ENCODE measurements around the gene CAT.

CAT gene

GRCh38 chr11:34473603-34474169, 35.0 kb downstream of the CAT start:
- Histone ChIP-seq H3K23ac (ENCODE audit: low read depth, low read length, poor library complexity) (no peak overlapping the region), H3K9ac (ENCODE audit: low read depth, low read length, poor library complexity) (no peak overlapping the region), H3K4me2 (ENCODE audit: insufficient read depth, low read length, poor library complexity, severe bottlenecking) (no peak overlapping the region), H3K4me3 (ENCODE audit: low read length in 2 of 2) (no peak overlapping the region), H3K14ac (ENCODE audit: low read length) (no peak overlapping the region), H2BK12ac (ENCODE audit: low read length) (no peak overlapping the region), H3K27me3 (ENCODE audit: control insufficient read depth in 3 of 3, insufficient read depth in 3 of 3, low read depth in 1 of 3, low read length in 3 of 3) (peaks cover 0 to 5% (median 0%) of the 10 kb centered on the region in 3 experiments), H3K18ac (ENCODE audit: low read length) (no peak overlapping the region), H3K36me3 (replicated peaks in 1 of 2; ENCODE audit: control insufficient read depth in 2 of 2, insufficient read depth in 2 of 2, low read length in 2 of 2) (peaks cover 0 to 9% of the 10 kb centered on the region in 2 donors), H3K79me1 (ENCODE audit: low read depth, low read length) (no peaks in the 10 kb centered on the region), H2BK15ac (ENCODE audit: low read length) (no peak overlapping the region), H2AK5ac (ENCODE audit: low read depth, low read length) (no peak overlapping the region), H3K4ac (ENCODE audit: low read length) (no peak overlapping the region), H3K27ac (replicated peaks; ENCODE audit: low read length) (no peak overlapping the region), H3K9me3 (replicated peaks in 1 of 2; ENCODE audit: control insufficient read depth in 2 of 2, insufficient read depth in 1 of 2, low read depth in 1 of 2, low read length in 2 of 2) (no peaks in the 10 kb centered on the region), H3K4me1 (ENCODE audit: control insufficient read depth in 2 of 2, insufficient read depth in 1 of 2, low read depth in 1 of 2, low read length in 2 of 2) (no peaks in the 10 kb centered on the region), H4K91ac (ENCODE audit: low read depth, low read length, poor library complexity) (no peak overlapping the region), H2BK120ac (ENCODE audit: low read depth, low read length) (no peak overlapping the region), H2BK5ac (ENCODE audit: low read length) (no peak overlapping the region), H2AFZ (ENCODE audit: low read length) (no peak overlapping the region), H4K8ac (ENCODE audit: low read depth, low read length) (no peak overlapping the region)
- no peak for DNase-seq (ENCODE audit: low spot score)
- no CpG with 5 or more reads among the region's 4 CpGs for WGBS, 2 donors (ENCODE audit: extremely low coverage in 2 of 2, insufficient read length in 2 of 2, insufficient replicate concordance in 1 of 2)

- no peak overlapping the region for H2BK15ac ChIP-seq (ENCODE audit: low read length)
- no peak overlapping the region for H3K14ac ChIP-seq (ENCODE audit: low read length)
- H3K27ac ChIP-seq (replicated peaks; ENCODE audit: low read length): no peak overlapping the region
- peaks cover 0 to 16% (median 0%) of the 10 kb centered on the region in 3 experiments for H3K27me3 ChIP-seq (ENCODE audit: control insufficient read depth in 3 of 3, insufficient read depth in 3 of 3, low read depth in 1 of 3, low read length in 3 of 3)
- no peak overlapping the region for H3K4ac ChIP-seq (ENCODE audit: low read length)
- H3K9ac ChIP-seq (ENCODE audit: low read depth, low read length, poor library complexity): no peak overlapping the region
- no peaks in the 10 kb centered on the region for H3K79me1 ChIP-seq (ENCODE audit: low read depth, low read length)
- no peak for DNase-seq (ENCODE audit: low spot score)
- no peak overlapping the region for H2BK12ac ChIP-seq (ENCODE audit: low read length)
- H4K8ac ChIP-seq (ENCODE audit: low read depth, low read length): no peak overlapping the region
- no peak overlapping the region for H2BK120ac ChIP-seq (ENCODE audit: low read depth, low read length)
- H3K9me3 ChIP-seq (replicated peaks in 1 of 2; ENCODE audit: control insufficient read depth in 2 of 2, insufficient read depth in 1 of 2, low read depth in 1 of 2, low read length in 2 of 2): no peaks in the 10 kb centered on the region
- no peak overlapping the region for H3K18ac ChIP-seq (ENCODE audit: low read length)
- H2AFZ ChIP-seq (ENCODE audit: low read length): no peak overlapping the region
- H3K36me3 ChIP-seq (replicated peaks in 1 of 2; ENCODE audit: control insufficient read depth in 2 of 2, insufficient read depth in 2 of 2, low read length in 2 of 2): peaks cover 0 to 3% of the 10 kb centered on the region in 2 donors
- H3K4me3 ChIP-seq (ENCODE audit: low read length in 2 of 2): no peak overlapping the region
- H3K4me2 ChIP-seq (ENCODE audit: insufficient read depth, low read length, poor library complexity, severe bottlenecking): no peak overlapping the region
- H3K4me1 ChIP-seq (ENCODE audit: control insufficient read depth in 2 of 2, insufficient read depth in 1 of 2, low read depth in 1 of 2, low read length in 2 of 2): no peaks in the 10 kb centered on the region
- no peak overlapping the region for H2BK5ac ChIP-seq (ENCODE audit: low read length)
- H4K91ac ChIP-seq (ENCODE audit: low read depth, low read length, poor library complexity): no peak overlapping the region
- WGBS, 2 donors (ENCODE audit: extremely low coverage in 2 of 2, insufficient read length in 2 of 2, insufficient replicate concordance in 1 of 2): no CpG with 5 or more reads among the region's 3 CpGs
- no peak overlapping the region for H3K23ac ChIP-seq (ENCODE audit: low read depth, low read length, poor library complexity)
- no peak overlapping the region for H2AK5ac ChIP-seq (ENCODE audit: low read depth, low read length)
Measured at GRCh38 chr11:34475656-34476055, 36.9 kb downstream of the CAT start.

- no peak overlapping the region for H3K4me3 ChIP-seq (ENCODE audit: low read length in 2 of 2)
Measured at GRCh38 chr11:34476849-34477248, 38.1 kb downstream of the CAT start.

GRCh38 chr11:34478845-34479663, 40.3 kb downstream of the CAT start:
- Histone ChIP-seq H2AK5ac (ENCODE audit: low read depth, low read length) (no peak overlapping the region), H3K4me3 (ENCODE audit: low read length in 2 of 2) (no peak overlapping the region), H3K9ac (ENCODE audit: low read depth, low read length, poor library complexity) (no peak overlapping the region), H2BK15ac (ENCODE audit: low read length) (no peak overlapping the region), H3K4ac (ENCODE audit: low read length) (no peak overlapping the region), H3K4me1 (ENCODE audit: control insufficient read depth in 2 of 2, insufficient read depth in 1 of 2, low read depth in 1 of 2, low read length in 2 of 2) (no peaks in the 10 kb centered on the region), H3K23ac (ENCODE audit: low read depth, low read length, poor library complexity) (no peak overlapping the region), H3K4me2 (ENCODE audit: insufficient read depth, low read length, poor library complexity, severe bottlenecking) (no peak overlapping the region), H3K79me1 (ENCODE audit: low read depth, low read length) (no peaks in the 10 kb centered on the region), H2BK12ac (ENCODE audit: low read length) (no peak overlapping the region), H3K9me3 (replicated peaks in 1 of 2; ENCODE audit: control insufficient read depth in 2 of 2, insufficient read depth in 1 of 2, low read depth in 1 of 2, low read length in 2 of 2) (no peaks in the 10 kb centered on the region), H2AFZ (ENCODE audit: low read length) (no peak overlapping the region), H4K8ac (ENCODE audit: low read depth, low read length) (no peak overlapping the region), H3K36me3 (replicated peaks in 1 of 2; ENCODE audit: control insufficient read depth in 2 of 2, insufficient read depth in 2 of 2, low read length in 2 of 2) (no peaks in the 10 kb centered on the region), H2BK120ac (ENCODE audit: low read depth, low read length) (no peak overlapping the region), H3K18ac (ENCODE audit: low read length) (no peak overlapping the region), H3K27me3 (ENCODE audit: control insufficient read depth in 3 of 3, insufficient read depth in 3 of 3, low read depth in 1 of 3, low read length in 3 of 3) (peaks cover 0 to 16% (median 0%) of the 10 kb centered on the region in 3 experiments), H4K91ac (ENCODE audit: low read depth, low read length, poor library complexity) (no peak overlapping the region), H2BK5ac (ENCODE audit: low read length) (no peak overlapping the region), H3K14ac (ENCODE audit: low read length) (no peak overlapping the region), H3K27ac (replicated peaks; ENCODE audit: low read length) (no peak overlapping the region)
- DNase-seq (ENCODE audit: low spot score): no peak
- WGBS, 2 donors (ENCODE audit: extremely low coverage in 2 of 2, insufficient read length in 2 of 2, insufficient replicate concordance in 1 of 2): no CpG with 5 or more reads among the region's 8 CpGs

More at GRCh38 chr11:34476849-34477248, 38.1 kb downstream of the CAT start:
- H3K79me1 ChIP-seq (ENCODE audit: low read depth, low read length): no peaks in the 10 kb centered on the region
- no peak overlapping the region for H2BK15ac ChIP-seq (ENCODE audit: low read length)
- no peak overlapping the region for H4K91ac ChIP-seq (ENCODE audit: low read depth, low read length, poor library complexity)
- no peak overlapping the region for H3K27ac ChIP-seq (replicated peaks; ENCODE audit: low read length)
- H4K8ac ChIP-seq (ENCODE audit: low read depth, low read length): no peak overlapping the region
- peaks cover 0 to 16% (median 0%) of the 10 kb centered on the region in 3 experiments for H3K27me3 ChIP-seq (ENCODE audit: control insufficient read depth in 3 of 3, insufficient read depth in 3 of 3, low read depth in 1 of 3, low read length in 3 of 3)
- DNase-seq (ENCODE audit: low spot score): no peak
- H3K9me3 ChIP-seq (replicated peaks in 1 of 2; ENCODE audit: control insufficient read depth in 2 of 2, insufficient read depth in 1 of 2, low read depth in 1 of 2, low read length in 2 of 2): no peaks in the 10 kb centered on the region
- no peaks in the 10 kb centered on the region for H3K4me1 ChIP-seq (ENCODE audit: control insufficient read depth in 2 of 2, insufficient read depth in 1 of 2, low read depth in 1 of 2, low read length in 2 of 2)
- H3K23ac ChIP-seq (ENCODE audit: low read depth, low read length, poor library complexity): no peak overlapping the region
- no peak overlapping the region for H3K4me2 ChIP-seq (ENCODE audit: insufficient read depth, low read length, poor library complexity, severe bottlenecking)
- no peak overlapping the region for H2BK5ac ChIP-seq (ENCODE audit: low read length)
- no peak overlapping the region for H3K14ac ChIP-seq (ENCODE audit: low read length)
- H3K9ac ChIP-seq (ENCODE audit: low read depth, low read length, poor library complexity): no peak overlapping the region
- H3K36me3 ChIP-seq (replicated peaks in 1 of 2; ENCODE audit: control insufficient read depth in 2 of 2, insufficient read depth in 2 of 2, low read length in 2 of 2): no peaks in the 10 kb centered on the region
- no peak overlapping the region for H3K18ac ChIP-seq (ENCODE audit: low read length)
- H2AFZ ChIP-seq (ENCODE audit: low read length): no peak overlapping the region
- no peak overlapping the region for H2BK12ac ChIP-seq (ENCODE audit: low read length)
- H3K4ac ChIP-seq (ENCODE audit: low read length): no peak overlapping the region
- no peak overlapping the region for H2BK120ac ChIP-seq (ENCODE audit: low read depth, low read length)
- WGBS, 2 donors (ENCODE audit: extremely low coverage in 2 of 2, insufficient read length in 2 of 2, insufficient replicate concordance in 1 of 2): no CpG with 5 or more reads among the region's 4 CpGs
- no peak overlapping the region for H2AK5ac ChIP-seq (ENCODE audit: low read depth, low read length)
